ENCODE measurements around the gene ROMO1.

Gene ROMO1

DNA sequence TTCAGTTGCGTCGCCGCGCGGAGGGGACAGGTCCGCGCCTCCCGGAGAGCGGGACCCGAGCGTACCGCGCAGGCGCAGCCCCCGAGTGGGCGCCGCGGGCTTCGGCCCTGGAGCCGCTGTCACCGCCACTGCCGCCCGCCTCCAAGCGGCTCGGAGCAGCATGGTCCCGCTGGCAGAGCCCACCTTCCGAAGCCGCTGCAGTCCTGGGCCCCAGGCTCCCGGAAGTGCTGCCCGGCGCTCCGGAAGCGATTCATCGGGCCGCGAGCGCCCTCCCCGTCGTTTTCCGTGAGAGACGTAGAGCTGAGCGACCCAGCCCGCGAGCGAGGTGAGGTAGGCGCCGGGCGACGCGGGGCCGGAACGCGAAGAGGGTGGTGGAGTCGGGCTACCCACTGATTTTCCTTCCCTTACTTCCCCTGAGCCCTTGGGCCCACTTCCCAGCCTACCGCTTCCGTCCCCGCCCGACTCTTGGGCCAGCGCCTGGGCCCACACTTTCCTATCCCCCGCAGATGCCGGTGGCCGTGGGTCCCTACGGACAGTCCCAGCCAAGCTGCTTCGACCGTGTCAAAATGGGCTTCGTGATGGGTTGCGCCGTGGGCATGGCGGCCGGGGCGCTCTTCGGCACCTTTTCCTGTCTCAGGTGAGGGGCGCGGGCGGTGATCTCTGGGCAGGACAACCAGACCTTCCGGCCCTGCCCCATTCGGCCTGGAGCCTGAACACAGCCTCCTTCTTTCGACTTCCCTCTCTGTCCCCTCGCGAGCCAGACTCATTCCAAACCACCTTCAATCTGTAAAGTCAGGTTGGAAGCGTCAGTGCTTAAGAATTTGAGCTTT is at the start of gene ROMO1, which contains the start of gene NFS1:
Gene ROMO1 (plus strand): TSS at position 279 of the 830 bp plus-strand sequence. CDS start 228 bp downstream, at position 507.
Gene NFS1 (minus strand): TSS at position 226 of the 830 bp plus-strand sequence. CDS start 64 bp downstream, at position 162.
- peak; percentile 67 to 72 for DNase-seq (ENCODE audit: low spot score in 2 of 2)
- peak; percentile 93 for ATAC-seq (replicated peaks; ENCODE audit: extremely low read depth, poor library complexity, severe bottlenecking)

DNA sequence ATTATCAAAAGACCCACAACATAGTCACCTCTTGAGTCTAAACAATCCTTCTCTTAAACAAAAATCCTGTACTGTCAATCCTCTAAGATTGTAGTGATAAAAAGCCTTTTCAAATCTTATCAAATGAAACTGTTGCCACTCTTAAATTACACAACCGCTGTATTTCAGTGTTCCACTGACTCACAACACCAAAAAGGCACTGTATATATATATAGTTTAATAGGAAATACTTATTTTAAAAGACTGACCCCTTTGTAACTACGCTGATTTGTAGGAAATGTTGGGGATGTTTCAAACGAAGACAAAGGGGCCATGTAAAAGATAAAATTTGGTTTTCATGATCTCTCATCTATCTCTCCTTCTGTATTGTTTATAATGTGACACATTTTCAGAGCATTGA is 48.6 kb upstream of the ROMO1 start:
- Mint-ChIP-seq H3K36me3 (ENCODE audit: insufficient read depth) (peaks cover 25% of the 10 kb centered on the region), H3K4me3 (no peak overlapping the region), H3K27me3 (no peaks in the 10 kb centered on the region), H3K4me1 (peaks cover 41% of the 10 kb centered on the region), H3K9me3 (no peaks in the 10 kb centered on the region), H3K27ac (ENCODE audit: low read depth) (peak overlapping the region; percentile 14)
- ATAC-seq (replicated peaks; ENCODE audit: extremely low read depth, poor library complexity, severe bottlenecking) (no peak), DNase-seq (ENCODE audit: low spot score in 2 of 2) (no peak)

More for the DNA sequence above, at the start of gene ROMO1, which contains the start of gene NFS1:
- Mint-ChIP-seq H3K9me3 (no peaks in the 10 kb centered on the region), H3K27ac (ENCODE audit: low read depth) (peak within 1 kb of the TSS; percentile 98), H3K36me3 (ENCODE audit: insufficient read depth) (peaks cover 63% of the 10 kb centered on the region), H3K4me3 (peak within 1 kb of the TSS; percentile 99), H3K4me1 (peaks cover 42% of the 10 kb centered on the region), H3K27me3 (no peaks in the 10 kb centered on the region)

DNA sequence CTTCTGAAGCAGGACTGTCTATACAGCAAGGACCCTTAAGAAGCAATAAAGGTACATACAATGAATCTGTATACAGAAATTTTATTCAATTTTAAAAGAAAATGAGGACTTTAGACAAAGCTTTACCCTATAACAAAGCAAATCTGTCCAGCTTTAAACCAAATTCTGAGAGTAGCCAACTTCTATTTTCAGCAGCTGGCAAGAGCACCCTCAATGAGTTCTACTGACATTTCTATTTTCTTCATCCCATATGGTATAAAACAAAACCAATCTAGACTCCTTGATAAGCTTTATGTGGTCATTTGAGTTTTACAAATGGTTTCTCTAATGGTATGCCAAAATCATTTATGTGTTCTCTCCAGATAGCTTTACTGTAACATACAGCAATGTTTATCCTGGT is 47.2 kb upstream of the ROMO1 start:
- ATAC-seq (replicated peaks; ENCODE audit: extremely low read depth, poor library complexity, severe bottlenecking) (no peak), DNase-seq (ENCODE audit: low spot score in 2 of 2) (no peak)
- Mint-ChIP-seq H3K27me3 (no peaks in the 10 kb centered on the region), H3K9me3 (no peaks in the 10 kb centered on the region), H3K4me1 (peaks cover 34% of the 10 kb centered on the region), H3K4me3 (no peak overlapping the region), H3K36me3 (ENCODE audit: insufficient read depth) (peaks cover 26% of the 10 kb centered on the region), H3K27ac (ENCODE audit: low read depth) (no peak overlapping the region)

DNA sequence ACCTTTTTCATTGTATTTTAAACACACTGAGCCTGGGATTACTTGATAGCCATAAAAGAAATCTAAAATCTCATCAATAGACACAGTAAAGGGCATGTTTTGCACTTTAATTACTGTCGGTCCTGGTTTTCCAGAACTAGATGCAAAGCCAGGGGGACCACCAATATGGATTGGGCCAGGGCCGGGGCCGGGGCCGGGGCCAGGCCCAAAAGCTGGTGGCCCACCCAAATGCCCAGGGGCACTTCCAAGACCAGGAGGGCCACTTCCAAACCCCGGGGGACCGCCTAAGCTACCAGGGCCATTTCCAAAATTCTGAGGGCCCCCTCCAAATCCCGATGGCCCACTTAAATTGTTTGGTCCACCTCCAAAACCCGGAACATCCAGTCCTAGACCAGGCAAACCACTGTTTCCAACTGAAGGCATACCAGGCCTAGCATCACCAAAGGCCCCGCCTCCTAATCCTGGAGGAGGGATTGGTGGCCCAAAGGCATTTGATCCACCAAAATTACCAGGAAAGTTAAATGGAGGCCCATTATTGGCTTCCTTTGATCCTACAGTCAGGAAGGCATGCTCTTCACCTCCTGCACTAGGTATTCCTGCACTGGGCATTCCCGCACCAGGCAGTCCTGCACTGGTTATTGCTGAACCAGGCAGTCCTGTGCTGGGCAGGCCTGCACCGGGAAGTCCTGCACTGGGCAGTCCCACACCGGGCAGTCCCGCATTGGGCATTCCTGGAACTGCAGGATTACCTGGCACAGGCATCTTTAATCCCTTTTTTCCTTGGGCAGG is 46.4 kb upstream of the ROMO1 start:
- Mint-ChIP-seq H3K36me3 (ENCODE audit: insufficient read depth) (peaks cover 27% of the 10 kb centered on the region), H3K9me3 (no peaks in the 10 kb centered on the region), H3K27me3 (no peaks in the 10 kb centered on the region), H3K4me1 (peaks cover 40% of the 10 kb centered on the region), H3K4me3 (no peak overlapping the region), H3K27ac (ENCODE audit: low read depth) (no peak overlapping the region)
- ATAC-seq (replicated peaks; ENCODE audit: extremely low read depth, poor library complexity, severe bottlenecking) = no peak
- no peak for DNase-seq (ENCODE audit: low spot score in 2 of 2)

DNA sequence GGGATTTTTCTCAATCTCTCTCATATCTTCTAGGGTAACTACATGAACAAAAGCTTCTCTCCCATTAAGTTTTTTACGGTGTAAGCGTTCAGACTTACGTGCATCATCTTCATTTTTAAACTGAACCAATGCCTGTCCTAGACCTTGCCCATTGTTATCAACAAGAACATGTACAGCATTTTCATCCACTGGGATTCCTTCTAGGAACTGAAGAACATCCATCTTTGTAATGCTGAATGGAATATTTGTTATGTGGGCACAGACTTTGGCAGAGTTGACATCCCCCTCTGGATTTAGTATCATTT is 45.8 kb upstream of the ROMO1 start:
- DNase-seq (ENCODE audit: low spot score in 2 of 2) (no peak), ATAC-seq (replicated peaks; ENCODE audit: extremely low read depth, poor library complexity, severe bottlenecking) (no peak)
- Mint-ChIP-seq H3K27me3 (no peaks in the 10 kb centered on the region), H3K9me3 (no peaks in the 10 kb centered on the region), H3K4me3 (no peak overlapping the region), H3K36me3 (ENCODE audit: insufficient read depth) (peaks cover 24% of the 10 kb centered on the region), H3K4me1 (peaks cover 39% of the 10 kb centered on the region), H3K27ac (ENCODE audit: low read depth) (no peak overlapping the region)

DNA sequence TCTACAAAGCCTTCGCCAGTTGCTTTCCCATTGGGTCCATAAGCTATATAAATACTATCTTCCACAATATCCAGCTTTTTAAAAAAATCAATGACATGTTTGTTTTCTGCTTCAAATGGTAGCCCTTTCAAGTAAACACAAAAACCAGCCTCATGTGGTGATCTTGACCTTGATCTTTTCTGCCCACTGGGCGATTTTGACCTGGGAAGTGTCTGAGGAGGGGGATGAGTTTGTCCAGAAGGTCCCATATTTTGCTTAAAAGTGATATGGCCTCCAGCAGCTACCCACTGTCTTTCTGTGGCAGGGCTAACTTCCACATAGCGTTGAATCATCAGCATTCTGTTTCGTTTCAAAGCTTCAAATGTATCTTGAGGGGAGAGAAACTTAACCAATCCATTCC is 45.3 kb upstream of the ROMO1 start:
- no peak for ATAC-seq (replicated peaks; ENCODE audit: extremely low read depth, poor library complexity, severe bottlenecking)
- Mint-ChIP-seq H3K27me3 (no peaks in the 10 kb centered on the region), H3K27ac (ENCODE audit: low read depth) (no peak overlapping the region), H3K9me3 (no peaks in the 10 kb centered on the region), H3K36me3 (ENCODE audit: insufficient read depth) (peaks cover 24% of the 10 kb centered on the region), H3K4me3 (no peak overlapping the region), H3K4me1 (peaks cover 40% of the 10 kb centered on the region)
- DNase-seq (ENCODE audit: low spot score in 2 of 2) = no peak

DNA sequence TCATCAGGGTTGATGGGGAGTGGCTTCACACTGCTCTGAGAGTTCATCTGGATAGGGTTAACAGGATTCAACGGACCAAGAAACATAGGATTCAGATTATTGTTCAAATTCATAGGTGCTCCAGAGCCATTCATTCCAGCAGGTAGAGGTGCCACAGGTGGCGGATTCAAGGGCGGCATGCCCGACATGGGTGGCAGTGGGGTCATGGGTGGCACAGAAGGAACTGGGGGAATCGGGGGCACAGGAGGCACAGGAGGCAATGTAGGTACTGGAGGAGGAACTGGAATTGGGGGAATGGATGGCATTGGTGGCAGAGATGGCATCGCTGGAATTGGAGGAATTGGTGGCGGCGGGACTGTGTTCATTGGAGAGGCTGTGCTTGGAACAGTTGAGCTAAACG is 44.8 kb upstream of the ROMO1 start:
- Mint-ChIP-seq H3K4me3 (no peak overlapping the region), H3K27me3 (no peaks in the 10 kb centered on the region), H3K27ac (ENCODE audit: low read depth) (no peak overlapping the region), H3K36me3 (ENCODE audit: insufficient read depth) (peaks cover 25% of the 10 kb centered on the region), H3K9me3 (no peaks in the 10 kb centered on the region), H3K4me1 (peaks cover 44% of the 10 kb centered on the region)
- ATAC-seq (replicated peaks; ENCODE audit: extremely low read depth, poor library complexity, severe bottlenecking) = no peak
- no peak for DNase-seq (ENCODE audit: low spot score in 2 of 2)

DNA sequence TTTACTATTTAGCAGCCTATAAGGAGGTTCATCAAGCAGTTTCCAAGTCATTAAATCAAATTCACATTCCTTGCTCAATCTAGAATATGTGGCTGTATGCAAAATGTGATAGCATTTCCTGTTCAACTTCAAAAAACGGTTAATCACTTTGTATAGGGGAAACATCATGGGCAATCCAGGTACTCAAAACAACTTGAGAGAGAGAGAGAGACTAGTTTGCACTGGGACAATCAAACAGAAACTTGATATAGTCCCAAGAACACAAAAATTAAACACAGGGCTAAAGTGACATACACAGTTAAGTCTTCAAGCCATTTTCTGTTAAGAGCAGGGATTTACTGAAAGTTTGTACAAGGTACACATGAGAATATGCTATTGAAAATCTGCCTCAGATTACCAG is 41.9 kb upstream of the ROMO1 start:
- Mint-ChIP-seq H3K9me3 (no peaks in the 10 kb centered on the region), H3K4me3 (peak overlapping the region; percentile 47), H3K27me3 (no peaks in the 10 kb centered on the region), H3K27ac (ENCODE audit: low read depth) (peak overlapping the region; percentile 11), H3K4me1 (peaks cover 50% of the 10 kb centered on the region), H3K36me3 (ENCODE audit: insufficient read depth) (peaks cover 14% of the 10 kb centered on the region)
- ATAC-seq (replicated peaks; ENCODE audit: extremely low read depth, poor library complexity, severe bottlenecking) (no peak), DNase-seq (ENCODE audit: low spot score in 2 of 2) (no peak)

DNA sequence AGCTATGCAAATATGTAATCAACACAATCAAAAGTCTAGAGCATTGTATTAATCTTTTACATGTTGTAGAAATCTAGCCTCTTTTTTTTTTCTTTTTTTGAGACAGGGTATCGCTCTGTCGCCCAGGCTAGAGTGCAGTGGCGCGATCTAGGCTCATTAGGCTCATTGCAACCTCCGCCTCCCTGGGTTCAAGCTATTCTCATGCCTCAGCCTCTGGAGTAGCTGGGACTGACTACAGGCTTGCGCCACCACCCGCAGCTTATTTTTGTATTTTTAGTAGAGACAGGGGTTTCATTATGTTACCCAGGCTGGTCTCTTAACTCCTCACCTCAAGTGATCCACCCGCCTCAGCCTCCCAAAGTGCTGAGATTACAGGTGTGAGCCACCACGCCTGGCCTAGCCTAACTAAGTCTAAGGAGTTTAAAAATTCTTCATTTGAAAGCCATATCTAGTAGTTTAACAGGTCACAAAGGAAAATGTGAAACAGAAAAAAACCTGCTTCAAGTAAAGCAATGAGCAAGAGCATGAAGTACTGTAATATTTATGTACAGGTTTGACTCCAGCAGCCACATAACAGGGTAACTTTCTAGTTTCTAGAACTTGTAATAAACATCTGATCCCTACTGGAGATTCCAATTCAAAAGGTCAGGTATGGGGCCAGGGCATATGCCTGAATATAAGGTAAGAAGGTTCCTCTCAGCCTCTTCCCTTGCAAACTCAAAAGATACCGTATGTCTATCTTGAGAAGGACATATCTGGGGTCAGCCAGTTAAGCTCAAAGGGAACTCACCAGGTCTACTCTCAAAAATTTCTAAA is 38.9 kb upstream of the ROMO1 start:
- H3K9me3 Mint-ChIP-seq = no peaks in the 10 kb centered on the region
- peak overlapping the region; percentile 57 for H3K27ac Mint-ChIP-seq (ENCODE audit: low read depth)
- DNase-seq (ENCODE audit: low spot score in 2 of 2) (no peak), ATAC-seq (replicated peaks; ENCODE audit: extremely low read depth, poor library complexity, severe bottlenecking) (no peak)
- no peaks in the 10 kb centered on the region for H3K27me3 Mint-ChIP-seq
- peak overlapping the region; percentile 85 for H3K4me3 Mint-ChIP-seq
- peaks cover 72% of the 10 kb centered on the region for H3K4me1 Mint-ChIP-seq
- peaks cover 33% of the 10 kb centered on the region for H3K36me3 Mint-ChIP-seq (ENCODE audit: insufficient read depth)

DNA sequence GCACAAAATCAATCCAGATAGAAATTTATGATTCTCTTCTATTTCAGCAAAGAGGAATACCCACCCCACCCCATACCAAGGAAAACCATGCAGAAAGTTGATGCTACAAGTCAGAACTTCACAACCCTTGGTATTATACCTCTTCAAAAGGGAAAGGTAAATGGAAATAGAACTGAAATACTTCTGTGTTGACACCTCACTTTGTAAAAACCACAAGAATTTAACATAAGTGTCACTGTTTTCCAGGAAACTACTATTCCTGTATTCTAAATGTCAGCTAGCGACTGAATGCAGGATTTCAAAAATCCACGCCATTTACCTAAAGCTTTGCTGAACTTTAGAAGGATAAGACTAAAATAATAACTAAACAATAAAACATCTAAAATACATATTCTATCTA is 38.2 kb upstream of the ROMO1 start:
- H3K4me3 Mint-ChIP-seq = peak overlapping the region; percentile 85
- H3K36me3 Mint-ChIP-seq (ENCODE audit: insufficient read depth) = peaks cover 35% of the 10 kb centered on the region
- H3K4me1 Mint-ChIP-seq = peaks cover 72% of the 10 kb centered on the region
- no peaks in the 10 kb centered on the region for H3K9me3 Mint-ChIP-seq
- peak overlapping the region; percentile 99 for H3K27ac Mint-ChIP-seq (ENCODE audit: low read depth)
- H3K27me3 Mint-ChIP-seq = no peaks in the 10 kb centered on the region
- DNase-seq (ENCODE audit: low spot score in 2 of 2) (no peak), ATAC-seq (replicated peaks; ENCODE audit: extremely low read depth, poor library complexity, severe bottlenecking) (no peak)

DNA sequence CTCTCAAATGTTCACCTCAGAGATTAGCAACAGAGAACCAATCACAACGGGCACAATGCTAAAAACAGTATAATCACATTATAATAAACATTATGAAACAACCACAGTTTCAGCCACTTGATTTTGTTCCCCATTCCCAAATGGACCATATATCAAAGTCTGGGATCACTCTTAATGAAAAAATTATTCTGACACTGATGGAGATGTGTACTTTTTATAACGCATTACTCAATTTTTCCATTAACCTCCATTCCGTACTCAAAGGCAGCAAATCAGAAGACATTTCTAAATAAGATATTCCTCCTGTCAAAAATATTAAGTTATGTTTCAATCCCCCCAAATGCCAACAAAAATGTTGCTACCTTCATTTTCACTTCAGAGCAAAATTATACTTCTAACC is 37.3 kb upstream of the ROMO1 start:
- Mint-ChIP-seq H3K4me1 (peaks cover 72% of the 10 kb centered on the region), H3K4me3 (peak overlapping the region; percentile 85), H3K27ac (ENCODE audit: low read depth) (peak overlapping the region; percentile 99), H3K9me3 (no peaks in the 10 kb centered on the region), H3K36me3 (ENCODE audit: insufficient read depth) (peaks cover 33% of the 10 kb centered on the region), H3K27me3 (no peaks in the 10 kb centered on the region)
- DNase-seq (ENCODE audit: low spot score in 2 of 2) = no peak
- no peak for ATAC-seq (replicated peaks; ENCODE audit: extremely low read depth, poor library complexity, severe bottlenecking)

DNA sequence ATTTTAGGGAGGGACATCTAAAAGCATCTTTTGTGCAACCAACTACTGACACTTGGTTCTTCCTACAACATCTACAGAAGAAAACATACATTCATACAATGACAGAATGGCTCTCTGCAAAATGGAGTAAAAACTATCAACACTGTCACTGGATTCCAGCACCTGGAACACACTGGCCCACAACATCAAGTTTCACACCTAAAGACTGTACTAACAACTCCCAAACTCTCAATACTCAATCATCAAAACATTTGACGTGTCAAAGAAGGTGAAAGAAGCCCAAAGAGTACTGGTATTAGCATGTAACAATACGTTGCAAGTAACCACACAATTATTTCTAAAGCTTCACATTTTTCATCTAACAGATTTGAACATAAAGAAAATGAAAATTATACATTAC is 36.7 kb upstream of the ROMO1 start:
- Mint-ChIP-seq H3K36me3 (ENCODE audit: insufficient read depth) (peaks cover 30% of the 10 kb centered on the region), H3K9me3 (no peaks in the 10 kb centered on the region), H3K27ac (ENCODE audit: low read depth) (peak overlapping the region; percentile 99), H3K4me3 (peak overlapping the region; percentile 85), H3K27me3 (no peaks in the 10 kb centered on the region), H3K4me1 (peaks cover 65% of the 10 kb centered on the region)
- ATAC-seq (replicated peaks; ENCODE audit: extremely low read depth, poor library complexity, severe bottlenecking) = no peak
- no peak for DNase-seq (ENCODE audit: low spot score in 2 of 2)
